Testis (tissue), 2 donors: ENCODE measurements around the gene DTHD1.

Experiments
- CTCF ChIP-seq, 3 experiments: fragments of 450-650 bp in 2 of 3; fragments of 200-600 bp in 1 of 3; sonication (generic) in 1 of 3; IDR thresholded peaks; one replicate each; pipeline ENCODE4 v1.5.1; 2016 to 2019; ENCODE audit warnings: antibody characterized with exemption in 3 of 3, mild to moderate bottlenecking in 2 of 3, moderate library complexity in 1 of 3
- POLR2A ChIP-seq: fragments of 450-650 bp; IDR thresholded peaks from one replicate; pipeline ENCODE4 v1.6.1; 2017; ENCODE audit warnings: antibody characterized with exemption, mild to moderate bottlenecking, moderate library complexity

- TF ChIP-seq CTCF (IDR thresholded peaks at IDR 0.05) (no peak), POLR2A (no peak)
Observed at GRCh38 chr4:36304138-36304681, 22.8 kb downstream of the DTHD1 start.
